ENCODE data around the gene MAP2K7. TPM values are rescaled to one million over a fixed set of nuclear protein-coding genes. Genes with fewer than 3 reads are reported as not detected.
"Not testable (repeated sequence)": the region's sequence is repeated elsewhere in the genome, so short reads cannot be mapped to it uniquely, and the experiment has no call there.

The MAP2K7 gene
- polyA plus RNA-seq, 1 experiment, result 5.6 TPM

DNA sequence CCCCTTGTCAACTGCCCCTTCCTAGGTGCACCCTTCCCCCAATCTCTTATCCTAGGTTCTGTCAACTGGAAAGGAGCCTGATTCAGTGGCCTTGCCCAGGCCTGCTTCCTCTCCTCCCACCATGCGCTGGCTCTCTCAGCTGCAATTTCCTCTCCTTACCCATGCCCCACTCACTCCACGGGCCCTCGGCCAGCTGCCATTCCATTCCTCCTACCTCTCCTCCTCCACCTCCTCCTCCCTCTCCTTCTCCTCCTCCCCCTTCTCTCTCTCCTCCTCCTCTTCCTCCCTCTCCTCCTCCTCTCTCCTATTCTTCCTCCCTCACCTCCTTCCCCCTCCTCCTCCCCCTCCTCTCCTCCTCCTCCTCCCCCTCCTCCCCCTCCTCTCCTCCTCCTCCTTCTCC, 49.4 kb downstream of the MAP2K7 start:
- Histone ChIP-seq H3K4me3 (ENCODE audit: low read depth, low read length) (no peak overlapping the region), H3K27ac (ENCODE audit: low read depth, low read length) (no peak overlapping the region), H3K27me3 (ENCODE audit: control insufficient read depth, insufficient read depth, low read length) (no peaks in the 10 kb centered on the region), H3K9me3 (ENCODE audit: control insufficient read depth, insufficient read depth, low read length) (no peaks in the 10 kb centered on the region; the same call in 1 of the 2 replicates)
- ChIA-PET CTCF (interaction anchor here (0.7 to 3.2 kb wide), 2 partner anchors 9 to 50 kb away, joined by 3 to 21 read pairs; partner anchors contain the start of gene TIMM44), POLR2A (no interaction called here)
- DNase-seq (ENCODE audit: low read depth, low spot score), result no peak
- TF ChIP-seq, protein P1, sequence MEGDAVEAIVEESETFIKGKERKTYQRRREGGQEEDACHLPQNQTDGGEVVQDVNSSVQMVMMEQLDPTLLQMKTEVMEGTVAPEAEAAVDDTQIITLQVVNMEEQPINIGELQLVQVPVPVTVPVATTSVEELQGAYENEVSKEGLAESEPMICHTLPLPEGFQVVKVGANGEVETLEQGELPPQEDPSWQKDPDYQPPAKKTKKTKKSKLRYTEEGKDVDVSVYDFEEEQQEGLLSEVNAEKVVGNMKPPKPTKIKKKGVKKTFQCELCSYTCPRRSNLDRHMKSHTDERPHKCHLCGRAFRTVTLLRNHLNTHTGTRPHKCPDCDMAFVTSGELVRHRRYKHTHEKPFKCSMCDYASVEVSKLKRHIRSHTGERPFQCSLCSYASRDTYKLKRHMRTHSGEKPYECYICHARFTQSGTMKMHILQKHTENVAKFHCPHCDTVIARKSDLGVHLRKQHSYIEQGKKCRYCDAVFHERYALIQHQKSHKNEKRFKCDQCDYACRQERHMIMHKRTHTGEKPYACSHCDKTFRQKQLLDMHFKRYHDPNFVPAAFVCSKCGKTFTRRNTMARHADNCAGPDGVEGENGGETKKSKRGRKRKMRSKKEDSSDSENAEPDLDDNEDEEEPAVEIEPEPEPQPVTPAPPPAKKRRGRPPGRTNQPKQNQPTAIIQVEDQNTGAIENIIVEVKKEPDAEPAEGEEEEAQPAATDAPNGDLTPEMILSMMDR (IDR thresholded peaks at IDR 0.05; ENCODE audit: low read depth, low read length), result no peak

DNA sequence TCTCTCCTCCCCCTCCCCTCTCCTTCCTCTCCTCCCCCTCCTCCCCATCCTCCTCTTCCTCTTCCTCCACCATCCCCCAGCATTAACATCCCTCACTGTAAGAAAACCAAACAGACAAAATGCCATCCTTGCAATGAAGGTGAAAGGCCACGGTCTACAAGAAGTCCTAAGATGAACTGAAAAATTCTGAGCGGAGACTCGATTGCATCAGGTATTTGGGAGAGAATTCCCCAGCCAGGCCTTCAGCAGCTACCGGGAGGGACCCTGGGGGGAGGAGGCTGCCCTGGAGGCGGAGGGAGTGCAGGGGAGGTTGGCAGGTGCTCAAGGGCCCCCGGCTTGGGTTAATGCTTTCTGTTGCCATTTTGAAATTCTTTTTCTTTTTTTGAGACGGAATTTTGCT, 49.9 kb downstream of the MAP2K7 start:
- CTCF ChIA-PET, result interaction anchor here (0.7 to 3.2 kb wide), 3 partner anchors 9 to 49 kb away, joined by 3 to 21 read pairs (median 3); partner anchors contain the start of gene TIMM44
- Histone ChIP-seq H3K27ac (ENCODE audit: low read depth, low read length) (no peak overlapping the region), H3K4me3 (ENCODE audit: low read depth, low read length) (no peak overlapping the region), H3K27me3 (ENCODE audit: control insufficient read depth, insufficient read depth, low read length) (no peaks in the 10 kb centered on the region), H3K9me3 (ENCODE audit: control insufficient read depth, insufficient read depth, low read length) (no peaks in the 10 kb centered on the region; the same call in 1 of the 2 replicates)
- TF ChIP-seq, protein P1 (IDR thresholded peaks at IDR 0.05; ENCODE audit: low read depth, low read length), result no peak
- POLR2A ChIA-PET, result no interaction called here
- DNase-seq (ENCODE audit: low read depth, low spot score), result no peak

DNA sequence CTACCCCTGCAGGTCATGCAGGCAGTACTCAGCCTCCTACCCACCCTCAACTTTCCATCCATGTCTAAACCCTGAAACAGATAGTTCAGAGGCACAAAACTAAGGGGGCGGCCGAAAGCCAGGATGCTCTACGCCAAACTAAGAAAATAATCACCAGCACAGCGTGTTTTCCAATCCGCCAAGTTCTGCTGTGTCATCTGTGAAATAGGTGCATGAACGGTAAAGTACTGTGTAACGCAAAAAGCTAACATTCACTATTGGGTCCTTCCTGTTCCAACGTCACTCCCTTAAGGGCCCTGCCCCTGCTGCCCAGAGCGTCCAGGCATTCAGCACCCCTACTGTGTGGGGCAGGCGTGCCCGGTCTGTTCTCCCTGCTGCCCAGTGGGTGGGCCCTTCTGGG, 52.0 kb downstream of the MAP2K7 start:
- ChIA-PET CTCF (no interaction called here), POLR2A (interaction anchor here (1.4 kb wide), 1 partner anchor 12 kb away, joined by 4 read pairs; the partner anchor contains the start of gene TIMM44)
- Histone ChIP-seq H3K9me3 (ENCODE audit: control insufficient read depth, insufficient read depth, low read length) (no peaks in the 10 kb centered on the region), H3K27me3 (ENCODE audit: control insufficient read depth, insufficient read depth, low read length) (no peaks in the 10 kb centered on the region), H3K27ac (ENCODE audit: low read depth, low read length) (no peak overlapping the region), H3K4me3 (ENCODE audit: low read depth, low read length) (no peak overlapping the region)
- DNase-seq (ENCODE audit: low read depth, low spot score), result no peak
- TF ChIP-seq, protein P1 (IDR thresholded peaks at IDR 0.05; ENCODE audit: low read depth, low read length), result no peak

DNA sequence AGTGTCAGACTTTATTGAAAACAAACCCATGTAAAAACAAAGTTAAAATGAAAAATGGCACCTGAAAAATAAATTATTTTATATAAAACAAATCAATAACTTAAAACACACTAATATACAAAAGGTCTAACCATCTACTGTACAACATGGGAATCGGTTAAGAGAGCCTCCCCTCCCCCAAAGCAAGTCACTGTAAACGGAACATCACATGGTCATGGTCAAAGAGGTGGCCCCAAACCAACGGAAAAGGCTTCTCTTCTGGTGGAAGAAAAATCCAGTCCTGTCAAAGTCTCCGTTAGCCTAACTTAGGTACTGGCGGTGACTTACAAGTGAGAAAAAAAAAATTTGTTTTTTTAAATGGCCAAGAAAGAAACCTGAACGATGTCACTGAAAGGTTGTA, 55.5 kb downstream of the MAP2K7 start:
- no peaks in the 10 kb centered on the region for H3K27me3 ChIP-seq (ENCODE audit: control insufficient read depth, insufficient read depth, low read length)
- no peak overlapping the region for H3K4me3 ChIP-seq (ENCODE audit: low read depth, low read length)
- H3K9me3 ChIP-seq (ENCODE audit: control insufficient read depth, insufficient read depth, low read length), result no peaks in the 10 kb centered on the region; the same call in 1 of the 2 replicates
- POLR2A ChIA-PET, result no interaction called here
- CTCF ChIA-PET, result interaction anchor here (0.5 to 3.2 kb wide), 5 partner anchors 9 to 310 kb away, joined by 3 to 23 read pairs (median 4); partner anchors contain the start of gene TIMM44
- DNase-seq (ENCODE audit: low read depth, low spot score), result no peak
- TF ChIP-seq, protein P1 (IDR thresholded peaks at IDR 0.05; ENCODE audit: low read depth, low read length), result no peak
- no peak overlapping the region for H3K27ac ChIP-seq (ENCODE audit: low read depth, low read length)

DNA sequence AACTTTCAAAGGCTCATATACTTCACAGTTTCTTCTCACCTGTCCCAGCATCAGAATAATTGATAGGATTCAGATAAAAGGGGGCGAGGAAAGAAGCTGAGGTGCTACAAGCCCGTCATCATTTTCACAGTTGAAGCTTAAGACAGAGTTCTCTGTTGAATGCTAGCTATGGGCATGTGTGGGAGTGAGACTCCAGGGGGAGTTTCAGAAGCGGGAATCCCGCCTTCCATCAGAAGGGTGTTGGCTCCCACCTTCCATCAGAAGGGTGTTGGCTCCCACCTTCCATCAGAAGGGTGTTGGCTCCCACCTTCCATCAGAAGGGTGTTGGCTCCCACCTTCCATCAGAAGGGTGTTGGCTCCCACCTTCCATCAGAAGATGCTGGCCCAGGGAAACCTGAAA, 57.4 kb downstream of the MAP2K7 start:
- POLR2A ChIA-PET; DNase-seq (ENCODE audit: low read depth, low spot score); H3K27ac ChIP-seq (ENCODE audit: low read depth, low read length); H3K27me3 ChIP-seq (ENCODE audit: control insufficient read depth, insufficient read depth, low read length); H3K4me3 ChIP-seq (ENCODE audit: low read depth, low read length); H3K9me3 ChIP-seq (ENCODE audit: control insufficient read depth, insufficient read depth, low read length): not testable (repeated sequence)
- CTCF ChIA-PET, result interaction anchor here (1.6 to 3.2 kb wide), 2 partner anchors 10 to 17 kb away, joined by 8 to 23 read pairs; partner anchors contain the start of gene TIMM44
